ENCODE results near the gene C1orf116.

DNA sequence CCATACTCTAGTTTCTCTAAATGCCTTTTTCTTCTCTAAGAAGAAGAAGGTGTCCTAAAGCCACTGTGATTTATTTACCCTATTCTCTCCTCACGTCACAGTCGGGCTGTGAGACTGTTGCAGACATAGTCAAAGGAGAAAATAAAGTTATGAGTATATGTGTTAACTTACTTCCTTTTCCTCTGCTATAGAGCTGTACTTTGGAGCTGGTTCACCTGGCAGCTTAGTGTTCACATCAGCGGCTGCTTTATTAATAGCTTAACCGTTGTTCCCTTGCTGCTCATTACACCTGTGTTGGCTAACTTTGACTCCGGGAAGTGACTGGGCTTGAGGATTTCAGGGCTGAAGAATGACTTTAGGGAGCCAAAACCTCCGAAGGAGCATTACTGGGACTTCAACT, 24.1 kb upstream of the C1orf116 start:
- no peak for TF ChIP-seq CTCF (IDR thresholded peaks at IDR 0.05; ENCODE audit: low read depth, low read length)
- TF ChIP-seq, protein P1, sequence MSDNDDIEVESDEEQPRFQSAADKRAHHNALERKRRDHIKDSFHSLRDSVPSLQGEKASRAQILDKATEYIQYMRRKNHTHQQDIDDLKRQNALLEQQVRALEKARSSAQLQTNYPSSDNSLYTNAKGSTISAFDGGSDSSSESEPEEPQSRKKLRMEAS (IDR thresholded peaks at IDR 0.05; ENCODE audit: low read depth, low read length), result no peak

Measured in NB4 (cell line).